GM23338 (cell line): ENCODE measurements around the gene ATP6V1F. TPM values are rescaled to one million over a fixed set of nuclear protein-coding genes. Genes with fewer than 3 reads are reported as not detected.

Experiments
- ATAC-seq: fragments of 200-7000 bp; cut with Tn5 transposase; 3 replicates; pipeline ENCODE4 v1.9.1; 2020
- DNase-seq: peaks from one replicate; pipeline ENCODE4 v3.0.0-alpha.2; 2015; ENCODE audit warnings: low spot score
- H2AFZ ChIP-seq: fragments of 200-600 bp; sonication (generic); 2 replicates; pipeline ENCODE4 v1.8.0; 2016; ENCODE audit warnings: antibody characterized with exemption, mild to moderate bottlenecking, moderate library complexity
- H3F3A ChIP-seq: fragments of 200-600 bp; sonication (generic); replicated peaks from 2 replicates; pipeline ENCODE4 v1.8.0; 2017; ENCODE audit warnings: antibody characterized with exemption, mixed run types, low read depth
- H3K27ac ChIP-seq: fragments of 200-600 bp; sonication (generic); 2 replicates; pipeline ENCODE4 v1.6.1; 2016; ENCODE audit warnings: low read depth
- H3K27me3 ChIP-seq: fragments of 200-600 bp; sonication (generic); 2 replicates; pipeline ENCODE4 v1.8.0; 2016; ENCODE audit warnings: mild to moderate bottlenecking, mixed run types, moderate library complexity; ENCODE audit not compliant: insufficient read depth
- H3K36me3 ChIP-seq: fragments of 200-600 bp; sonication (generic); 2 replicates; pipeline ENCODE4 v1.8.0; 2016; ENCODE audit warnings: mild to moderate bottlenecking; ENCODE audit not compliant: insufficient read depth
- H3K4me1 ChIP-seq: fragments of 200-600 bp; sonication (generic); 2 replicates; pipeline ENCODE4 v1.8.0; 2016; ENCODE audit warnings: mild to moderate bottlenecking, moderate library complexity; ENCODE audit not compliant: insufficient read depth
- H3K4me2 ChIP-seq: fragments of 200-600 bp; sonication (generic); 2 replicates; pipeline ENCODE4 v1.7.1; 2017; ENCODE audit warnings: mixed run types
- H3K4me3 ChIP-seq: fragments of 200-600 bp; sonication (generic); 2 replicates; pipeline ENCODE4 v1.6.1; 2016; ENCODE audit warnings: mixed run types
- H3K79me2 ChIP-seq: fragments of 200-600 bp; sonication (generic); replicated peaks from 2 replicates; pipeline ENCODE4 v1.8.0; 2017; ENCODE audit warnings: mild to moderate bottlenecking; ENCODE audit not compliant: insufficient read depth
- H3K9me2 ChIP-seq: fragments of 200-600 bp; sonication (generic); 2 replicates; pipeline ENCODE4 v1.8.0; 2017; ENCODE audit not compliant: insufficient read depth
- H4K20me1 ChIP-seq: fragments of 200-600 bp; sonication (generic); replicated peaks from 2 replicates; pipeline ENCODE4 v1.8.0; 2017; ENCODE audit warnings: mild to moderate bottlenecking; ENCODE audit not compliant: insufficient read depth
- H3K27ac Mint-ChIP-seq: 2 replicates; pipeline ENCODE4 v1.8.0; 2020; ENCODE audit warnings: inconsistent platforms, mild to moderate bottlenecking, moderate library complexity, mixed read lengths
- H3K27me3 Mint-ChIP-seq: 3 replicates; pipeline ENCODE4 v1.8.0; 2022; ENCODE audit warnings: low read depth, mild to moderate bottlenecking, moderate library complexity, mixed read lengths, inconsistent platforms; ENCODE audit not compliant: insufficient read depth, poor library complexity
- H3K36me3 Mint-ChIP-seq: 3 replicates; pipeline ENCODE4 v1.8.0; 2021; ENCODE audit warnings: low read depth, mild to moderate bottlenecking, inconsistent platforms, moderate library complexity, mixed read lengths
- H3K4me1 Mint-ChIP-seq: 3 replicates; pipeline ENCODE4 v1.8.0; 2020; ENCODE audit warnings: mild to moderate bottlenecking, inconsistent platforms, mixed read lengths
- H3K4me3 Mint-ChIP-seq: 3 replicates; pipeline ENCODE4 v1.8.0; 2021; ENCODE audit warnings: moderate library complexity, mild to moderate bottlenecking, inconsistent platforms, mixed read lengths
- H3K9me3 Mint-ChIP-seq: 3 replicates; pipeline ENCODE4 v1.8.0; 2020; ENCODE audit warnings: moderate library complexity, mild to moderate bottlenecking, inconsistent platforms, mixed read lengths
- CREB1 ChIP-seq: fragments of 250-450 bp; sonication (Bioruptor Pico); IDR thresholded peaks from 2 replicates; pipeline ENCODE4 v1.5.0; 2020; ENCODE audit warnings: low read depth, mild to moderate bottlenecking, moderate library complexity
- CTCF ChIP-seq, 2 experiments: fragments of 200-600 bp in 1 of 2; sonication (generic) in 1 of 2; conservative IDR thresholded peaks; 2 replicates each; pipeline versions ENCODE4 v1.5.1 to v1.6.1; 2016 to 2017; ENCODE audit warnings: antibody characterized with exemption in 2 of 2, low read depth in 2 of 2, mild to moderate bottlenecking in 2 of 2, moderate library complexity in 1 of 2
- ETS1 ChIP-seq: IDR thresholded peaks from 2 replicates; pipeline ENCODE4 v1.6.1; 2016; ENCODE audit warnings: antibody characterized with exemption
- EZH2 ChIP-seq: fragments of 200-600 bp; sonication (generic); IDR thresholded peaks from one replicate; pipeline ENCODE4 v1.8.0; 2017; ENCODE audit warnings: antibody characterized with exemption, mild to moderate bottlenecking, low read depth; ENCODE audit not compliant: unreplicated experiment
- EZH2phosphoT487 ChIP-seq: fragments of 200-600 bp; sonication (generic); IDR thresholded peaks from one replicate; pipeline ENCODE4 v1.8.1; 2018; ENCODE audit warnings: antibody characterized with exemption; ENCODE audit not compliant: unreplicated experiment
- JUNB ChIP-seq: IDR thresholded peaks from one replicate; pipeline ENCODE4 v1.6.1; 2016; ENCODE audit warnings: antibody characterized with exemption; ENCODE audit not compliant: unreplicated experiment
- NANOG ChIP-seq: IDR thresholded peaks from 2 replicates; pipeline ENCODE4 v1.6.1; 2016; ENCODE audit warnings: antibody characterized with exemption, borderline replicate concordance
- POLR2AphosphoS5 ChIP-seq: IDR thresholded peaks from 2 replicates; pipeline ENCODE4 v1.6.1; 2016; ENCODE audit warnings: antibody characterized with exemption, low read depth
- REST ChIP-seq: IDR thresholded peaks from one replicate; pipeline ENCODE4 v1.6.1; 2018; ENCODE audit warnings: antibody characterized with exemption; ENCODE audit not compliant: unreplicated experiment
- STAT1 ChIP-seq: IDR thresholded peaks from one replicate; pipeline ENCODE4 v1.6.1; 2016; ENCODE audit warnings: antibody characterized with exemption; ENCODE audit not compliant: unreplicated experiment
- ZNF114 ChIP-seq: fragments of 250-450 bp; sonication (Bioruptor Pico); IDR thresholded peaks from 2 replicates; pipeline ENCODE4 v1.5.0; 2020; ENCODE audit warnings: mild to moderate bottlenecking, moderate library complexity
- ZNF331 ChIP-seq: fragments of 250-450 bp; sonication (Bioruptor Pico); IDR thresholded peaks from 2 replicates; pipeline ENCODE4 v1.5.0; 2020; ENCODE audit warnings: low read depth, mild to moderate bottlenecking, moderate library complexity
- ZNF462 ChIP-seq: fragments of 250-450 bp; sonication (Bioruptor Pico); IDR thresholded peaks from 2 replicates; pipeline ENCODE4 v1.5.0; 2020; ENCODE audit warnings: mild to moderate bottlenecking, moderate library complexity
- polyA plus RNA-seq: library from polyadenylated mRNA; unstranded; fragments of >200 nt; fragmentation: Nextera tagmentation; extraction: Ambion mirVana; gene quantifications from 2 replicates; pipeline ENCODE4 v1.2.1, GENCODE V29; 2016
- total RNA-seq: library from RNA; depleted of rRNA; stranded (reverse); fragments of >200 nt; shearing (Covaris generic); gene quantifications from 2 replicates; pipeline ENCODE4 v1.2.3, GENCODE V29; 2014

ATP6V1F gene
- total and polyA plus RNA-seq, 2 experiments from 2014 or later: 66.5 to 271 TPM

GRCh38 chr7:128877756-128878120 lies 15.1 kb downstream of the ATP6V1F start:
- H2AFZ ChIP-seq: no peak overlapping the region
- H3K27me3 ChIP-seq: no peaks in the 10 kb centered on the region
- no peak for TF ChIP-seq ETS1
- TF ChIP-seq NANOG: no peak
- no peak for TF ChIP-seq ZNF331
- TF ChIP-seq REST: no peak
- no peak for TF ChIP-seq EZH2
- TF ChIP-seq ZNF462 (CRISPR knock-in tag): no peak
- TF ChIP-seq EZH2phosphoT487: no peak
- TF ChIP-seq STAT1: no peak
- TF ChIP-seq CTCF (conservative IDR thresholded peaks at IDR 0.05; ENCODE audit: low read depth in 2 of 2): no peak
- TF ChIP-seq ZNF114: no peak
- TF ChIP-seq POLR2AphosphoS5: no peak
- no peak for TF ChIP-seq CREB1 (CRISPR knock-in tag)
- no peak for TF ChIP-seq JUNB
- ATAC-seq (no peak), DNase-seq (no peak)
- Mint-ChIP-seq H3K4me3 (no peak overlapping the region), H3K27me3 (peaks cover 19% of the 10 kb centered on the region), H3K36me3 (no peaks in the 10 kb centered on the region), H3K4me1 (no peaks in the 10 kb centered on the region; the same call in 2 of the 3 replicates), H3K27ac (no peak overlapping the region), H3K9me3 (no peaks in the 10 kb centered on the region)
- H3K4me2 ChIP-seq: no peak overlapping the region
- H4K20me1 ChIP-seq: no peaks in the 10 kb centered on the region
- H3K4me1 ChIP-seq: peaks cover 4% of the 10 kb centered on the region; the same call in 1 of the 2 replicates
- no peaks in the 10 kb centered on the region for H3K36me3 ChIP-seq
- no peak overlapping the region for H3K4me3 ChIP-seq
- no peak overlapping the region for H3K27ac ChIP-seq
- H3F3A ChIP-seq: no peaks in the 10 kb centered on the region
- no peaks in the 10 kb centered on the region for H3K79me2 ChIP-seq
- no peaks in the 10 kb centered on the region for H3K9me2 ChIP-seq
